Gastrocnemius medialis (tissue), 4 donors: ENCODE data around the gene UBE2D4.

Experiments
- POLR2A ChIP-seq, 2 donors: fragments of 450-650 bp; IDR thresholded peaks; one replicate each; pipeline ENCODE4 v1.6.1; 2017; ENCODE audit warnings: antibody characterized with exemption in 2 of 2, mild to moderate bottlenecking in 2 of 2, moderate library complexity in 2 of 2
- TF ChIP-seq, protein P1 (sequence below), 5 experiments: fragments of 450-650 bp in 3 of 5; fragments of 200-600 bp in 2 of 5; sonication (generic) in 2 of 5; IDR thresholded peaks in 4 of 5; conservative IDR thresholded peaks in 1 of 5; 1 replicate in 4 of 5; 2 replicates in 1 of 5; pipeline ENCODE4 v1.5.1; 2016 to 2019; ENCODE audit warnings: antibody characterized with exemption in 5 of 5, mild to moderate bottlenecking in 3 of 5, moderate library complexity in 3 of 5

DNA sequence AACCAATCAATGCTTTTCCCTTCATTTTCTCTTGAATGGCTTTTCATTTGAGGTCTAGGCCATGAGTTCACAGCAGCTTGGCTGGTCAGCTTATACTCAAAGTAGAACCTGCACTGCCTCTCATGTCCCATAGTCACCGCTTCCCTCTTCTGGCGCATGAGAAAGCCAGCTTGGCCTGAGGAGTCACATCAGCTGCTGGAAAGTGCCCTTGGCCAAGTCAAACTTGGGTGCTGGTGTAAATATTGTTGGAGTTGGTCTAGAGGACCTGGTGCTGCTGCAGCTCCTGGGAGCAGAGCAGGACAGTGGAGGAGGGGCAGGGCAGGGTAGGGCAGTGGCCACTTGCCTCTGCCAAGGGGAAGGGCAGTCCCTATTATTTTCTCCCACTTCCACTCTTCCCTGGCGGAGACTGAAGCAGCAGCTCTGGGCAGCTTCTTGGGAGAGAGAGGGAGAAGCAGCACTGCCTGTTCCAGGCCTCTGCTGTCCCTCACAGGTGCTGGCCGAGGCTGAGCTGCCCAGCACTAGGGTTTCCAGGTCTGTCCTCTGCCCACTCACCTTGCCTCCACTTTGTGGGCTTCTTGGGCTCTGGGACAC, 12.8 kb downstream of the UBE2D4 start:
- no peak for TF ChIP-seq POLR2A (IDR thresholded peaks at IDR 0.05)
- TF ChIP-seq, protein P1, sequence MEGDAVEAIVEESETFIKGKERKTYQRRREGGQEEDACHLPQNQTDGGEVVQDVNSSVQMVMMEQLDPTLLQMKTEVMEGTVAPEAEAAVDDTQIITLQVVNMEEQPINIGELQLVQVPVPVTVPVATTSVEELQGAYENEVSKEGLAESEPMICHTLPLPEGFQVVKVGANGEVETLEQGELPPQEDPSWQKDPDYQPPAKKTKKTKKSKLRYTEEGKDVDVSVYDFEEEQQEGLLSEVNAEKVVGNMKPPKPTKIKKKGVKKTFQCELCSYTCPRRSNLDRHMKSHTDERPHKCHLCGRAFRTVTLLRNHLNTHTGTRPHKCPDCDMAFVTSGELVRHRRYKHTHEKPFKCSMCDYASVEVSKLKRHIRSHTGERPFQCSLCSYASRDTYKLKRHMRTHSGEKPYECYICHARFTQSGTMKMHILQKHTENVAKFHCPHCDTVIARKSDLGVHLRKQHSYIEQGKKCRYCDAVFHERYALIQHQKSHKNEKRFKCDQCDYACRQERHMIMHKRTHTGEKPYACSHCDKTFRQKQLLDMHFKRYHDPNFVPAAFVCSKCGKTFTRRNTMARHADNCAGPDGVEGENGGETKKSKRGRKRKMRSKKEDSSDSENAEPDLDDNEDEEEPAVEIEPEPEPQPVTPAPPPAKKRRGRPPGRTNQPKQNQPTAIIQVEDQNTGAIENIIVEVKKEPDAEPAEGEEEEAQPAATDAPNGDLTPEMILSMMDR (IDR thresholded peaks at IDR 0.05 in 4 of 5, conservative IDR thresholded peaks at IDR 0.05 in 1 of 5), result peak in 2 of 5 experiments; percentile 13 to 28
